Thyroid gland (tissue), 4 donors: ENCODE results near the gene STRN3.

Experiments used
- POLR2A ChIP-seq, 2 donors: fragments of 450-650 bp; IDR thresholded peaks; one replicate each; pipeline ENCODE4 v1.6.1; 2017; ENCODE audit warnings: antibody characterized with exemption in 2 of 2, mild to moderate bottlenecking in 2 of 2, moderate library complexity in 1 of 2
- TF ChIP-seq, protein P1 (sequence below), 6 experiments: fragments of 200-600 bp in 3 of 6; fragments of 450-650 bp in 3 of 6; sonication (generic) in 3 of 6; IDR thresholded peaks; one replicate each; pipeline ENCODE4 v1.5.1; 2016 to 2019; ENCODE audit warnings: antibody characterized with exemption in 6 of 6, mild to moderate bottlenecking in 2 of 6, inconsistent platforms in 1 of 6, moderate library complexity in 1 of 6

DNA sequence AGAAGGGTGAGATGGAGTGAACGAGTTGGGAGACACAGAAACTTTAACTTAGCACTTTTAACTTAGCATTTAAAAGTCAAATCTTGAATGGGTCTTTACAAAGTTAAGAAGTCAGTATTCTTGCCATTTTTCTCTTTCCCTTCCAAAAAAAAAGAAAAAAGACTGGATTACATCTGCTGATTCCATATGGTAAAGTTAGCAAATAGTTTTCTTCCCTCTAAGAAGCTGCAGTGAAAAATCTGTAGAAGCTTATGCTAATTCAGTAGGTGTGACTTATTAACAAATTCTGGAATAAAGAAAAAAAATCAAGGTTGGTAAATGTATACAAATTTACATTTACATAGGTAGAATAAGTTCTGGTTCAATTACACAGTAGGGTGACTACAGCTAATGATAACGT lies 100.9 kb downstream of the STRN3 start:
- TF ChIP-seq, protein P1, sequence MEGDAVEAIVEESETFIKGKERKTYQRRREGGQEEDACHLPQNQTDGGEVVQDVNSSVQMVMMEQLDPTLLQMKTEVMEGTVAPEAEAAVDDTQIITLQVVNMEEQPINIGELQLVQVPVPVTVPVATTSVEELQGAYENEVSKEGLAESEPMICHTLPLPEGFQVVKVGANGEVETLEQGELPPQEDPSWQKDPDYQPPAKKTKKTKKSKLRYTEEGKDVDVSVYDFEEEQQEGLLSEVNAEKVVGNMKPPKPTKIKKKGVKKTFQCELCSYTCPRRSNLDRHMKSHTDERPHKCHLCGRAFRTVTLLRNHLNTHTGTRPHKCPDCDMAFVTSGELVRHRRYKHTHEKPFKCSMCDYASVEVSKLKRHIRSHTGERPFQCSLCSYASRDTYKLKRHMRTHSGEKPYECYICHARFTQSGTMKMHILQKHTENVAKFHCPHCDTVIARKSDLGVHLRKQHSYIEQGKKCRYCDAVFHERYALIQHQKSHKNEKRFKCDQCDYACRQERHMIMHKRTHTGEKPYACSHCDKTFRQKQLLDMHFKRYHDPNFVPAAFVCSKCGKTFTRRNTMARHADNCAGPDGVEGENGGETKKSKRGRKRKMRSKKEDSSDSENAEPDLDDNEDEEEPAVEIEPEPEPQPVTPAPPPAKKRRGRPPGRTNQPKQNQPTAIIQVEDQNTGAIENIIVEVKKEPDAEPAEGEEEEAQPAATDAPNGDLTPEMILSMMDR (IDR thresholded peaks at IDR 0.05) = no peak
- TF ChIP-seq POLR2A (IDR thresholded peaks at IDR 0.05) = no peak
